Caco-2 (cell line): ENCODE results near the gene DPRX. TPM values are rescaled to one million over a fixed set of nuclear protein-coding genes. Genes with fewer than 3 reads are reported as not detected.

Experiments used
- BruUV-seq: library from RNA; stranded (reverse); fragments of 400-500 nt; replicated peaks from 2 replicates; lab custom pipeline; 2021; lab: Mats Ljungman, UMichigan
- CTCF ChIA-PET: fragments of 300-600 bp; sonication (Branson Sonifier 250); formaldehyde crosslinking; loops from one replicate; lab custom pipeline; 2022; ENCODE audit warnings: antibody characterized with exemption; lab: Charles Lee
- POLR2A ChIA-PET: fragments of 300-600 bp; sonication (Branson Sonifier 250); formaldehyde crosslinking; loops from one replicate; lab custom pipeline; 2022; ENCODE audit warnings: antibody characterized with exemption; lab: Charles Lee
- DNase-seq, 2 experiments: peaks; one replicate each; pipeline versions ENCODE4 v3.0.0 to v3.0.0-alpha.2; 2020 to 2022
- H3K27me3 ChIP-seq: replicated peaks from 2 replicates; pipeline ENCODE4 v1.6.0; 2011; ENCODE audit warnings: low read length; ENCODE audit not compliant: control insufficient read depth, insufficient read depth
- H3K36me3 ChIP-seq: 2 replicates; pipeline ENCODE4 v1.5.1; 2011; ENCODE audit warnings: low read length; ENCODE audit not compliant: control insufficient read depth, insufficient read depth
- H3K4me1 ChIP-seq: fragments of 250-450 bp; sonication (Bioruptor Pico); 2 replicates; pipeline ENCODE4 v1.5.1; 2020; ENCODE audit warnings: mild to moderate bottlenecking
- H3K4me3 ChIP-seq: 2 replicates; pipeline ENCODE4 v1.5.1; 2011; ENCODE audit warnings: low read depth, mild to moderate bottlenecking, control low read depth, low read length
- H3K9me3 ChIP-seq: fragments of 250-450 bp; sonication (Bioruptor Pico); 2 replicates; pipeline ENCODE4 v1.5.1; 2020; ENCODE audit warnings: mild to moderate bottlenecking, moderate library complexity
- H3K27ac Mint-ChIP-seq: one replicate; pipeline ENCODE4 v1.8.0; 2022; ENCODE audit warnings: mixed read lengths; ENCODE audit not compliant: unreplicated experiment
- H3K27me3 Mint-ChIP-seq: one replicate; pipeline ENCODE4 v1.8.0; 2022; ENCODE audit warnings: mixed read lengths; ENCODE audit not compliant: insufficient read depth, unreplicated experiment
- H3K36me3 Mint-ChIP-seq: one replicate; pipeline ENCODE4 v1.8.0; 2022; ENCODE audit warnings: mild to moderate bottlenecking, mixed read lengths; ENCODE audit not compliant: insufficient read depth, unreplicated experiment
- H3K4me1 Mint-ChIP-seq: one replicate; pipeline ENCODE4 v1.8.0; 2022; ENCODE audit warnings: low read depth, mixed read lengths; ENCODE audit not compliant: unreplicated experiment
- H3K4me3 Mint-ChIP-seq: one replicate; pipeline ENCODE4 v1.8.0; 2022; ENCODE audit warnings: mild to moderate bottlenecking, moderate library complexity, mixed read lengths; ENCODE audit not compliant: unreplicated experiment
- H3K9me3 Mint-ChIP-seq: one replicate; pipeline ENCODE4 v1.8.0; 2022; ENCODE audit warnings: mixed read lengths; ENCODE audit not compliant: unreplicated experiment
- intact Hi-C: fragments of 100-400 bp; cut with micrococcal nuclease; formaldehyde crosslinking; loops from one replicate; pipeline ENCODE4 v1.10.0; 2022; ENCODE audit not compliant: unreplicated experiment
- microRNA-seq: library from miRNA; unstranded; fragments of <30 nt; microRNA quantifications from one replicate; pipeline ENCODE4 v1.2.0, GENCODE V29; 2022
- total RNA-seq: library from RNA; stranded (reverse); gene quantifications from 2 replicates; pipeline ENCODE4 v1.2.3, GENCODE V29; 2022
- TF ChIP-seq, protein P1 (sequence below), 2 experiments: fragments of 200-600 bp in 1 of 2; IDR thresholded peaks; 1 replicate in 1 of 2; 2 replicates in 1 of 2; pipeline versions ENCODE4 v1.5.1 to v1.8.0; 2011 to 2022; ENCODE audit warnings: antibody characterized with exemption in 1 of 2, control low read depth in 1 of 2, inconsistent platforms in 1 of 2, low read depth in 1 of 2, low read length in 1 of 2, mild to moderate bottlenecking in 1 of 2, moderate library complexity in 1 of 2; ENCODE audit not compliant: insufficient read depth in 1 of 2, severe bottlenecking in 1 of 2, unreplicated experiment in 1 of 2

Gene DPRX
- total RNA-seq, 1 experiment from 2014 or later, result not detected

DNA sequence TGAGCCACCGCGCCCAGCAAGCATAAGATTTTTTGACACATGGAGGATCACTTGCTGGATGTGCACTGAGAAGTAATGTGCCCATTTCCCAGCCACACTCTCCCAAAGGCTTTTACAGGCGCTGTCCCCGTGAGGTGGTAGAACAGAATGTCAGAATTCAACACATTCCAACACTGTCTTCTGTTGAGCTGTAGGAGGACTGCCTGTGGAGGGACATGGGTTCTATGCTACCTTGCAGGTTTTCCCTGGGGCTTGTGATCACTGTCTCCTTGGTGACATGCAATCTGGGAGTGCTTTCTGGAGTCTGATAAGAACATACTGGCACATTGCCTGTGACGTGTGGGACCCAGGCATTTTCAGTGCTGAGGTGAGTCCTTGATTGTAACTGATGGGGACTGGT, 38.5 kb downstream of the DPRX start:
- Histone ChIP-seq H3K27me3 (no peaks in the 10 kb centered on the region), H3K9me3 (no peaks in the 10 kb centered on the region), H3K4me1 (no peaks in the 10 kb centered on the region), H3K4me3 (no peak overlapping the region), H3K36me3 (no peaks in the 10 kb centered on the region)
- ChIA-PET POLR2A (no interaction called here), CTCF (no interaction called here)
- H3K9me3 Mint-ChIP-seq, result no peaks in the 10 kb centered on the region
- H3K27me3 Mint-ChIP-seq, result no peaks in the 10 kb centered on the region
- no TSS peak for BruUV-seq
- H3K4me3 Mint-ChIP-seq, result no peak overlapping the region
- DNase-seq, result no peak
- intact Hi-C loops, result no loop called here
- TF ChIP-seq, protein P1, sequence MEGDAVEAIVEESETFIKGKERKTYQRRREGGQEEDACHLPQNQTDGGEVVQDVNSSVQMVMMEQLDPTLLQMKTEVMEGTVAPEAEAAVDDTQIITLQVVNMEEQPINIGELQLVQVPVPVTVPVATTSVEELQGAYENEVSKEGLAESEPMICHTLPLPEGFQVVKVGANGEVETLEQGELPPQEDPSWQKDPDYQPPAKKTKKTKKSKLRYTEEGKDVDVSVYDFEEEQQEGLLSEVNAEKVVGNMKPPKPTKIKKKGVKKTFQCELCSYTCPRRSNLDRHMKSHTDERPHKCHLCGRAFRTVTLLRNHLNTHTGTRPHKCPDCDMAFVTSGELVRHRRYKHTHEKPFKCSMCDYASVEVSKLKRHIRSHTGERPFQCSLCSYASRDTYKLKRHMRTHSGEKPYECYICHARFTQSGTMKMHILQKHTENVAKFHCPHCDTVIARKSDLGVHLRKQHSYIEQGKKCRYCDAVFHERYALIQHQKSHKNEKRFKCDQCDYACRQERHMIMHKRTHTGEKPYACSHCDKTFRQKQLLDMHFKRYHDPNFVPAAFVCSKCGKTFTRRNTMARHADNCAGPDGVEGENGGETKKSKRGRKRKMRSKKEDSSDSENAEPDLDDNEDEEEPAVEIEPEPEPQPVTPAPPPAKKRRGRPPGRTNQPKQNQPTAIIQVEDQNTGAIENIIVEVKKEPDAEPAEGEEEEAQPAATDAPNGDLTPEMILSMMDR (IDR thresholded peaks at IDR 0.05; ENCODE audit: insufficient read depth in 1 of 2, low read depth in 1 of 2, low read length in 1 of 2, severe bottlenecking in 1 of 2, unreplicated experiment in 1 of 2), result no peak
- H3K4me1 Mint-ChIP-seq, result no peaks in the 10 kb centered on the region
- H3K36me3 Mint-ChIP-seq, result no peaks in the 10 kb centered on the region
- no peak overlapping the region for H3K27ac Mint-ChIP-seq

- Mint-ChIP-seq H3K27me3 (no peaks in the 10 kb centered on the region), H3K36me3 (no peaks in the 10 kb centered on the region), H3K27ac (no peak overlapping the region), H3K9me3 (no peaks in the 10 kb centered on the region), H3K4me3 (no peak overlapping the region), H3K4me1 (no peaks in the 10 kb centered on the region)
- TF ChIP-seq, protein P1 (IDR thresholded peaks at IDR 0.05; ENCODE audit: insufficient read depth in 1 of 2, low read depth in 1 of 2, low read length in 1 of 2, severe bottlenecking in 1 of 2, unreplicated experiment in 1 of 2), result no peak
- H3K4me1 ChIP-seq, result no peaks in the 10 kb centered on the region
- H3K9me3 ChIP-seq, result 0 out of 2 replicates have a peak, but pooled peaks cover 4% of the 10 kb centered on the region
- no peaks in the 10 kb centered on the region for H3K27me3 ChIP-seq
- H3K36me3 ChIP-seq, result no peaks in the 10 kb centered on the region
- no peak for DNase-seq
- ChIA-PET CTCF (no interaction called here), POLR2A (no interaction called here)
- H3K4me3 ChIP-seq, result no peak overlapping the region
- no TSS peak for BruUV-seq
- intact Hi-C loops, result no loop called here
Observed at GRCh38 chr19:53671663-53672062, 39.9 kb downstream of the DPRX start.

Small RNA genes within 50 kb of the gene (microRNA-seq; reads per million reads assigned to microRNA genes)
- gene MIR1323, result 10.0 reads per million, percentile 49 among the genes with 10 or more reads in this experiment
- 7.6 reads per million, percentile 44 among the genes with 10 or more reads in this experiment for gene MIR498
- gene MIR512-1, result not detected
- not detected for gene MIR512-2
- not detected for gene MIR515-1
- not detected for gene MIR515-2
- 9.7 reads per million, percentile 48 among the genes with 10 or more reads in this experiment for gene MIR519C
- 0.56 reads per million for gene MIR519E
- 7.1 reads per million, percentile 42 among the genes with 10 or more reads in this experiment for gene MIR520E
- 35.1 reads per million, percentile 62 among the genes with 10 or more reads in this experiment for gene MIR520F

Other genes with a start within 250 kb of the DPRX start
- gene ZNF765, start 236.8 kb upstream of the DPRX start, total RNA-seq, result 13.1 and 18.6 TPM in 2 replicates
- 19.3 and 20.0 TPM in 2 replicates for gene ZNF761, start 200.0 kb upstream of the DPRX start, total RNA-seq
- gene ZNF813, start 164.3 kb upstream of the DPRX start, total RNA-seq, result 7.4 and 7.9 TPM in 2 replicates
- gene ZNF331, start 93.9 kb upstream of the DPRX start, total RNA-seq, result 42.2 and 42.6 TPM in 2 replicates
- gene NLRP12, start 192.3 kb downstream of the DPRX start, total RNA-seq, result not detected in 2 replicates
- gene MYADM, start 235.9 kb downstream of the DPRX start, total RNA-seq, result 115 and 132 TPM in 2 replicates